Measurements from ENCODE around the gene C10orf53. TPM values are rescaled to one million over a fixed set of nuclear protein-coding genes. Genes with fewer than 3 reads are reported as not detected.

The C10orf53 gene
- total and polyA plus RNA-seq, 4 donors = not detected

GRCh38 chr10:49661140-49661856 is 18.2 kb upstream of the C10orf53 start:
- H3K9me3 ChIP-seq (ENCODE audit: control insufficient read depth, low read length) = no peaks in the 10 kb centered on the region
- DNase-seq (no peak), ATAC-seq (ENCODE audit: low FRiP score) (no peak)
- no peaks in the 10 kb centered on the region for H3K27me3 ChIP-seq (ENCODE audit: control insufficient read depth in 1 of 2, insufficient read depth in 2 of 2, low read length in 1 of 2)
- H3K27ac ChIP-seq (ENCODE audit: low read depth in 1 of 2, low read length in 2 of 2) = no peak overlapping the region
- intact Hi-C loops (cut with DNase I) = no loop called here
- no peaks in the 10 kb centered on the region for H3K4me1 ChIP-seq (ENCODE audit: control insufficient read depth in 1 of 2, insufficient read depth in 2 of 2, low read length in 2 of 2)
- 57 to 61% methylated on average over 8 of the region's 8 CpGs for whole genome bisulfite sequencing, 2 donors
- H3K4me3 ChIP-seq (ENCODE audit: low read length in 2 of 2) = no peak overlapping the region
- no peaks in the 10 kb centered on the region for H3K36me3 ChIP-seq (ENCODE audit: control insufficient read depth in 1 of 2, insufficient read depth in 2 of 2, low read length in 1 of 2)

- Histone ChIP-seq H3K9me3 (ENCODE audit: control insufficient read depth, low read length) (no peaks in the 10 kb centered on the region), H3K27me3 (ENCODE audit: control insufficient read depth in 1 of 2, insufficient read depth in 2 of 2, low read length in 1 of 2) (no peaks in the 10 kb centered on the region), H3K27ac (ENCODE audit: low read depth in 1 of 2, low read length in 2 of 2) (no peak overlapping the region), H3K36me3 (ENCODE audit: control insufficient read depth in 1 of 2, insufficient read depth in 2 of 2, low read length in 1 of 2) (no peaks in the 10 kb centered on the region), H3K4me3 (ENCODE audit: low read length in 2 of 2) (no peak overlapping the region), H3K4me1 (ENCODE audit: control insufficient read depth in 1 of 2, insufficient read depth in 2 of 2, low read length in 2 of 2) (no peaks in the 10 kb centered on the region)
- DNase-seq = no peak
- 87 to 88% methylated on average over 15 of the region's 15 CpGs for whole genome bisulfite sequencing, 2 donors
- ATAC-seq (ENCODE audit: low FRiP score) = no peak
- intact Hi-C loops (cut with DNase I) = no loop called here
Observed at GRCh38 chr10:49662169-49662830, 17.2 kb upstream of the C10orf53 start.

- ATAC-seq (ENCODE audit: low FRiP score) = no peak
- 63 to 66% methylated on average over 6 of the region's 6 CpGs for WGBS, 2 donors
Observed at GRCh38 chr10:49663596-49663995, 15.9 kb upstream of the C10orf53 start.

GRCh38 chr10:49664006-49664841 is 15.2 kb upstream of the C10orf53 start:
- 76 to 82% methylated on average over 7 of the region's 7 CpGs for WGBS, 2 donors
- Histone ChIP-seq H3K36me3 (ENCODE audit: control insufficient read depth in 1 of 2, insufficient read depth in 2 of 2, low read length in 1 of 2) (no peaks in the 10 kb centered on the region), H3K4me1 (ENCODE audit: control insufficient read depth in 1 of 2, insufficient read depth in 2 of 2, low read length in 2 of 2) (no peaks in the 10 kb centered on the region), H3K27ac (ENCODE audit: low read depth in 1 of 2, low read length in 2 of 2) (no peak overlapping the region), H3K27me3 (ENCODE audit: control insufficient read depth in 1 of 2, insufficient read depth in 2 of 2, low read length in 1 of 2) (no peaks in the 10 kb centered on the region), H3K9me3 (ENCODE audit: control insufficient read depth, low read length) (no peaks in the 10 kb centered on the region), H3K4me3 (ENCODE audit: low read length in 2 of 2) (no peak overlapping the region)
- intact Hi-C loops (cut with DNase I) = no loop called here
- DNase-seq = no peak
- ATAC-seq (ENCODE audit: low FRiP score) = no peak

More at GRCh38 chr10:49663596-49663995, 15.9 kb upstream of the C10orf53 start:
- Histone ChIP-seq H3K9me3 (ENCODE audit: control insufficient read depth, low read length) (no peaks in the 10 kb centered on the region), H3K36me3 (ENCODE audit: control insufficient read depth in 1 of 2, insufficient read depth in 2 of 2, low read length in 1 of 2) (no peaks in the 10 kb centered on the region), H3K27me3 (ENCODE audit: control insufficient read depth in 1 of 2, insufficient read depth in 2 of 2, low read length in 1 of 2) (no peaks in the 10 kb centered on the region), H3K4me3 (ENCODE audit: low read length in 2 of 2) (no peak overlapping the region), H3K4me1 (ENCODE audit: control insufficient read depth in 1 of 2, insufficient read depth in 2 of 2, low read length in 2 of 2) (no peaks in the 10 kb centered on the region), H3K27ac (ENCODE audit: low read depth in 1 of 2, low read length in 2 of 2) (no peak overlapping the region)
- DNase-seq = no peak
- intact Hi-C loops (cut with DNase I) = no loop called here

- Histone ChIP-seq H3K9me3 (ENCODE audit: control insufficient read depth, low read length) (no peaks in the 10 kb centered on the region), H3K27me3 (ENCODE audit: control insufficient read depth in 1 of 2, insufficient read depth in 2 of 2, low read length in 1 of 2) (no peaks in the 10 kb centered on the region), H3K4me1 (ENCODE audit: control insufficient read depth in 1 of 2, insufficient read depth in 2 of 2, low read length in 2 of 2) (no peaks in the 10 kb centered on the region), H3K36me3 (ENCODE audit: control insufficient read depth in 1 of 2, insufficient read depth in 2 of 2, low read length in 1 of 2) (no peaks in the 10 kb centered on the region), H3K4me3 (ENCODE audit: low read length in 2 of 2) (no peak overlapping the region), H3K27ac (ENCODE audit: low read depth in 1 of 2, low read length in 2 of 2) (no peak overlapping the region)
- DNase-seq (no peak), ATAC-seq (ENCODE audit: low FRiP score) (no peak)
- 78 to 81% methylated on average over 4 of the region's 4 CpGs for WGBS, 2 donors
- intact Hi-C loops (cut with DNase I) = no loop called here
Observed at GRCh38 chr10:49664842-49665355, 14.6 kb upstream of the C10orf53 start.

GRCh38 chr10:49666054-49666615 is 13.3 kb upstream of the C10orf53 start:
- Histone ChIP-seq H3K4me1 (ENCODE audit: control insufficient read depth in 1 of 2, insufficient read depth in 2 of 2, low read length in 2 of 2) (no peaks in the 10 kb centered on the region), H3K27me3 (ENCODE audit: control insufficient read depth in 1 of 2, insufficient read depth in 2 of 2, low read length in 1 of 2) (no peaks in the 10 kb centered on the region), H3K4me3 (ENCODE audit: low read length in 2 of 2) (no peak overlapping the region), H3K27ac (ENCODE audit: low read depth in 1 of 2, low read length in 2 of 2) (no peak overlapping the region), H3K36me3 (ENCODE audit: control insufficient read depth in 1 of 2, insufficient read depth in 2 of 2, low read length in 1 of 2) (no peaks in the 10 kb centered on the region), H3K9me3 (ENCODE audit: control insufficient read depth, low read length) (no peaks in the 10 kb centered on the region)
- WGBS, 2 donors = 41 to 54% methylated on average over 2 of the region's 2 CpGs
- ATAC-seq (ENCODE audit: low FRiP score) (no peak), DNase-seq (no peak)
- intact Hi-C loops (cut with DNase I) = no loop called here

- no peak for DNase-seq
- intact Hi-C loops (cut with DNase I) = no loop called here
- no peaks in the 10 kb centered on the region for H3K36me3 ChIP-seq (ENCODE audit: control insufficient read depth in 1 of 2, insufficient read depth in 2 of 2, low read length in 1 of 2)
- ATAC-seq (ENCODE audit: low FRiP score) = no peak
- no peaks in the 10 kb centered on the region for H3K9me3 ChIP-seq (ENCODE audit: control insufficient read depth, low read length)
- no peaks in the 10 kb centered on the region for H3K4me1 ChIP-seq (ENCODE audit: control insufficient read depth in 1 of 2, insufficient read depth in 2 of 2, low read length in 2 of 2)
- WGBS, 2 donors = 77 to 78% methylated on average over 5 of the region's 5 CpGs
- H3K27me3 ChIP-seq (ENCODE audit: control insufficient read depth in 1 of 2, insufficient read depth in 2 of 2, low read length in 1 of 2) = no peaks in the 10 kb centered on the region
- H3K27ac ChIP-seq (ENCODE audit: low read depth in 1 of 2, low read length in 2 of 2) = no peak overlapping the region
- H3K4me3 ChIP-seq (ENCODE audit: low read length in 2 of 2) = no peak overlapping the region
Observed at GRCh38 chr10:49666685-49667084, 12.8 kb upstream of the C10orf53 start.

- Histone ChIP-seq H3K9me3 (ENCODE audit: control insufficient read depth, low read length) (no peaks in the 10 kb centered on the region), H3K27me3 (ENCODE audit: control insufficient read depth in 1 of 2, insufficient read depth in 2 of 2, low read length in 1 of 2) (no peaks in the 10 kb centered on the region), H3K36me3 (ENCODE audit: control insufficient read depth in 1 of 2, insufficient read depth in 2 of 2, low read length in 1 of 2) (no peaks in the 10 kb centered on the region), H3K27ac (ENCODE audit: low read depth in 1 of 2, low read length in 2 of 2) (no peak overlapping the region), H3K4me3 (ENCODE audit: low read length in 2 of 2) (no peak overlapping the region), H3K4me1 (ENCODE audit: control insufficient read depth in 1 of 2, insufficient read depth in 2 of 2, low read length in 2 of 2) (no peaks in the 10 kb centered on the region)
- 68 to 80% methylated on average over 2 of the region's 2 CpGs for WGBS, 2 donors
- no peak for ATAC-seq (ENCODE audit: low FRiP score)
- DNase-seq = no peak
- intact Hi-C loops (cut with DNase I) = no loop called here
Observed at GRCh38 chr10:49667991-49668390, 11.5 kb upstream of the C10orf53 start.

Data from aorta (tissue), 5 donors.